HepG2 (cell line): ENCODE data around the gene VTI1B. TPM values are rescaled to one million over a fixed set of nuclear protein-coding genes. Genes with fewer than 3 reads are reported as not detected.
"Not testable (repeated sequence)": the region's sequence is repeated elsewhere in the genome, so short reads cannot be mapped to it uniquely, and the experiment has no call there.

Source experiments
- ATAC-seq: fragments of 200-7000 bp; cut with Tn5 transposase; 3 replicates; pipeline ENCODE4 v1.9.1; 2020; ENCODE audit warnings: mild to moderate bottlenecking, moderate library complexity
- BruUV-seq: library from RNA; stranded (reverse); fragments of 400-500 nt; replicated peaks from 2 replicates; lab custom pipeline; 2021; lab: Mats Ljungman, UMichigan
- CTCF ChIA-PET: fragments of 300-600 bp; formaldehyde crosslinking; extraction: SDS; loops from one replicate; lab custom pipeline; 2021; ENCODE audit warnings: low total read pairs, inconsistent platforms, low intra/inter-chr PET ratio; lab: Yijun Ruan, JAX
- POLR2A ChIA-PET: fragments of 350-600 bp; sonication (Branson Sonifier 250); formaldehyde crosslinking; loops from one replicate; lab custom pipeline; 2020; ENCODE audit warnings: antibody characterized with exemption, inconsistent platforms; lab: Yijun Ruan, JAX
- DNase-seq: peaks from one replicate; pipeline ENCODE4 v3.0.0-alpha.2; 2015; ENCODE audit warnings: low spot score
- FAIRE-seq: peaks from 3 replicates; lab custom pipeline; 2011; peaks lifted over from hg19 to GRCh38; lab: Jason Lieb, UNC
- H2AFZ ChIP-seq: one replicate; pipeline ENCODE4 v1.6.1; 2011; ENCODE audit warnings: low read length, inconsistent platforms
- H3K27ac ChIP-seq: fragments of 300-600 bp; 3 replicates; pipeline ENCODE4 v1.8.0; 2011; ENCODE audit warnings: mixed run types, mild to moderate bottlenecking, mixed read lengths, low read length, inconsistent platforms; ENCODE audit not compliant: insufficient read depth; ENCODE audit errors: extremely low read length
- H3K27me3 ChIP-seq, 2 experiments: fragments of 200-600 bp in 1 of 2; 2 replicates in 1 of 2; 3 replicates in 1 of 2; pipeline versions ENCODE4 v1.6.0 to v1.8.0; 2011; ENCODE audit warnings: low read length in 2 of 2, mild to moderate bottlenecking in 2 of 2, moderate library complexity in 2 of 2, inconsistent platforms in 1 of 2; ENCODE audit not compliant: insufficient read depth in 2 of 2, control insufficient read depth in 1 of 2
- H3K36me3 ChIP-seq, 2 experiments: fragments of 200-600 bp in 1 of 2; replicated peaks in 1 of 2; 2 replicates in 1 of 2; 3 replicates in 1 of 2; pipeline versions ENCODE4 v1.5.1 to v1.8.0; 2011; ENCODE audit warnings: low read length in 2 of 2, inconsistent platforms in 1 of 2; ENCODE audit not compliant: insufficient read depth in 2 of 2, control insufficient read depth in 1 of 2
- H3K4me1 ChIP-seq: 2 replicates; pipeline ENCODE4 v1.5.1; 2012; ENCODE audit warnings: low read length, inconsistent platforms; ENCODE audit not compliant: insufficient read depth
- H3K4me2 ChIP-seq: 2 replicates; pipeline ENCODE4 v1.6.0; 2011; ENCODE audit warnings: low read depth, low read length, inconsistent platforms
- H3K4me3 ChIP-seq, 3 experiments: fragments of 200-600 bp in 1 of 3; sonication (generic), shearing (Covaris generic) in 1 of 3; replicated peaks in 1 of 3; 2 replicates each; pipeline ENCODE4 v1.5.1; 2011 to 2016; ENCODE audit warnings: low read length in 3 of 3, inconsistent platforms in 2 of 3, low read depth in 2 of 3, mild to moderate bottlenecking in 2 of 3, control low read depth in 1 of 3, mixed read lengths in 1 of 3; ENCODE audit not compliant: insufficient read depth in 1 of 3
- H3K79me2 ChIP-seq: one replicate; pipeline ENCODE4 v1.6.1; 2011; ENCODE audit warnings: low read length, inconsistent platforms; ENCODE audit not compliant: insufficient read depth
- H3K9ac ChIP-seq: 2 replicates; pipeline ENCODE4 v1.6.0; 2011; ENCODE audit warnings: mild to moderate bottlenecking, low read depth, low read length, inconsistent platforms; ENCODE audit not compliant: insufficient read depth
- H3K9me3 ChIP-seq: 2 replicates; pipeline ENCODE4 v1.5.1; 2012; ENCODE audit warnings: mild to moderate bottlenecking, low read length
- H4K20me1 ChIP-seq: 2 replicates; pipeline ENCODE4 v1.6.0; 2011; ENCODE audit warnings: inconsistent platforms, mild to moderate bottlenecking, low read length, moderate library complexity; ENCODE audit not compliant: insufficient read depth
- CEBPB ChIP-seq: IDR thresholded peaks from 2 replicates; pipeline ENCODE4 v1.6.1; 2011; ENCODE audit warnings: low read depth, low read length, improper control_type of control experiment, borderline replicate concordance
- CEBPG ChIP-seq: IDR thresholded peaks from 2 replicates; pipeline ENCODE4 v1.6.1; 2016
- GATAD2A ChIP-seq: IDR thresholded peaks from 2 replicates; pipeline ENCODE4 v1.6.1; 2016
- HNF1A ChIP-seq, 2 experiments: sonication (generic) in 1 of 2; formaldehyde crosslinking in 1 of 2; IDR thresholded peaks; 2 replicates each; pipeline versions ENCODE4 v1.4.0 to v1.6.1; 2016 to 2020; ENCODE audit warnings: borderline replicate concordance in 1 of 2, low read depth in 1 of 2, mild to moderate bottlenecking in 1 of 2, missing genetic modification reagents in 1 of 2
- HNRNPUL1 ChIP-seq: fragments of 200-400 bp; formaldehyde crosslinking; IDR thresholded peaks from 2 replicates; pipeline ENCODE4 v1.6.1; 2017; ENCODE audit warnings: low read depth, mild to moderate bottlenecking, low read length, moderate library complexity
- in situ Hi-C: cut with HindIII; loops from 2 replicates; pipeline ENCODE4 v1.10.0; 2017; ENCODE audit warnings: low pct_unique_long_range_greater_than_20kb; ENCODE audit not compliant: extremely low pct_ligation_motif_present
- intact Hi-C: fragments of 100-400 bp; cut with micrococcal nuclease; formaldehyde crosslinking; loops from one replicate; pipeline ENCODE4 v1.10.0; 2022; ENCODE audit not compliant: unreplicated experiment
- polyA plus RNA-seq, 8 experiments: library from polyadenylated mRNA; depleted of rRNA in 3 of 8; stranded (reverse) in 7 of 8; unstranded in 1 of 8; fragments of >200 nt; fragmentation: Illumina TruSeq in 4 of 8; extraction: Trizol in 4 of 8; gene quantifications; 2 replicates each; pipeline versions ENCODE4 v1.2.1 to v1.2.3, GENCODE V29; 2011 to 2016; ENCODE audit warnings: low read depth in 4 of 8, missing spikeins in 1 of 8, mixed read lengths in 1 of 8; ENCODE audit not compliant: insufficient read depth in 1 of 8
- total RNA-seq, 5 experiments: library from RNA; depleted of rRNA; stranded (reverse); fragments of >200 nt; fragmentation: Illumina TruSeq; extraction: Trizol; gene quantifications; 2 replicates each; pipeline ENCODE4 v1.2.3, GENCODE V29; 2016; ENCODE audit warnings: low read depth in 1 of 5
- TF ChIP-seq, protein P1 (sequence below), 2 experiments: fragments of 450-650 bp in 1 of 2; sonication (generic) in 1 of 2; formaldehyde crosslinking; IDR thresholded peaks; 2 replicates each; pipeline versions ENCODE4 v1.5.0 to v1.8.0; 2020 to 2022; ENCODE audit warnings: mild to moderate bottlenecking in 1 of 2, missing genetic modification reagents in 1 of 2
- TF ChIP-seq, protein P2 (sequence below): IDR thresholded peaks from 2 replicates; pipeline ENCODE4 v1.4.0; 2020; ENCODE audit warnings: mild to moderate bottlenecking, missing genetic modification reagents

The VTI1B gene
- total and polyA plus RNA-seq, 2 of the 13 experiments (the other 11 are each of a cell fraction or from before 2014, with no cell fraction given): 39.0 to 103 TPM

- H3K27ac ChIP-seq, H3K79me2 ChIP-seq, H4K20me1 ChIP-seq, H3K27me3 ChIP-seq, H2AFZ ChIP-seq, FAIRE-seq, ATAC-seq, H3K9ac ChIP-seq, H3K4me3 ChIP-seq, CTCF ChIA-PET, H3K36me3 ChIP-seq, BruUV-seq: not testable (repeated sequence)
- peaks cover 27% of the 10 kb centered on the region for H3K4me1 ChIP-seq
- peak; percentile 41 for DNase-seq
- intact Hi-C loops (loop anchor here (10.0 kb wide), 3 partner anchors 55 to 285 kb away; no protein-coding TSS in a partner anchor), in situ Hi-C loops (loop anchor here (10.0 kb wide), 2 partner anchors 95 to 125 kb away; partner anchors contain the start of gene ARG2)
- POLR2A ChIA-PET: interaction anchor here (0.6 to 1.3 kb wide), 2 partner anchors 14 to 108 kb away, joined by 3 read pairs; partner anchors contain the start of genes RDH11 and ZFYVE26
- peaks cover 31% of the 10 kb centered on the region for H3K9me3 ChIP-seq
- H3K4me2 ChIP-seq: peak overlapping the region; percentile 23; the same call in 1 of the 2 replicates
- TF ChIP-seq, protein P1, sequence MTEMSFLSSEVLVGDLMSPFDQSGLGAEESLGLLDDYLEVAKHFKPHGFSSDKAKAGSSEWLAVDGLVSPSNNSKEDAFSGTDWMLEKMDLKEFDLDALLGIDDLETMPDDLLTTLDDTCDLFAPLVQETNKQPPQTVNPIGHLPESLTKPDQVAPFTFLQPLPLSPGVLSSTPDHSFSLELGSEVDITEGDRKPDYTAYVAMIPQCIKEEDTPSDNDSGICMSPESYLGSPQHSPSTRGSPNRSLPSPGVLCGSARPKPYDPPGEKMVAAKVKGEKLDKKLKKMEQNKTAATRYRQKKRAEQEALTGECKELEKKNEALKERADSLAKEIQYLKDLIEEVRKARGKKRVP (CRISPR knock-in tag; IDR thresholded peaks at IDR 0.05): peak in 1 of 2 experiments; percentile 82; a peak in 2 of 4 replicates
- TF ChIP-seq CEBPB (0 out of 2 replicates have a peak, but pooled peaks have one; percentile 8), HNF1A (IDR thresholded peaks at IDR 0.05; ENCODE audit: low read depth) (peak; percentile 84), HNF1A (CRISPR knock-in tag; IDR thresholded peaks at IDR 0.05; ENCODE audit: borderline replicate concordance) (peak; percentile 61; the same call in 1 of the 2 replicates), CEBPG (peak; percentile 60; the same call in 1 of the 2 replicates), GATAD2A (0 out of 2 replicates have a peak, but pooled peaks have one; percentile 24), HNRNPUL1 (peak; percentile 80; the same call in 1 of the 2 replicates)
- TF ChIP-seq, protein P2, sequence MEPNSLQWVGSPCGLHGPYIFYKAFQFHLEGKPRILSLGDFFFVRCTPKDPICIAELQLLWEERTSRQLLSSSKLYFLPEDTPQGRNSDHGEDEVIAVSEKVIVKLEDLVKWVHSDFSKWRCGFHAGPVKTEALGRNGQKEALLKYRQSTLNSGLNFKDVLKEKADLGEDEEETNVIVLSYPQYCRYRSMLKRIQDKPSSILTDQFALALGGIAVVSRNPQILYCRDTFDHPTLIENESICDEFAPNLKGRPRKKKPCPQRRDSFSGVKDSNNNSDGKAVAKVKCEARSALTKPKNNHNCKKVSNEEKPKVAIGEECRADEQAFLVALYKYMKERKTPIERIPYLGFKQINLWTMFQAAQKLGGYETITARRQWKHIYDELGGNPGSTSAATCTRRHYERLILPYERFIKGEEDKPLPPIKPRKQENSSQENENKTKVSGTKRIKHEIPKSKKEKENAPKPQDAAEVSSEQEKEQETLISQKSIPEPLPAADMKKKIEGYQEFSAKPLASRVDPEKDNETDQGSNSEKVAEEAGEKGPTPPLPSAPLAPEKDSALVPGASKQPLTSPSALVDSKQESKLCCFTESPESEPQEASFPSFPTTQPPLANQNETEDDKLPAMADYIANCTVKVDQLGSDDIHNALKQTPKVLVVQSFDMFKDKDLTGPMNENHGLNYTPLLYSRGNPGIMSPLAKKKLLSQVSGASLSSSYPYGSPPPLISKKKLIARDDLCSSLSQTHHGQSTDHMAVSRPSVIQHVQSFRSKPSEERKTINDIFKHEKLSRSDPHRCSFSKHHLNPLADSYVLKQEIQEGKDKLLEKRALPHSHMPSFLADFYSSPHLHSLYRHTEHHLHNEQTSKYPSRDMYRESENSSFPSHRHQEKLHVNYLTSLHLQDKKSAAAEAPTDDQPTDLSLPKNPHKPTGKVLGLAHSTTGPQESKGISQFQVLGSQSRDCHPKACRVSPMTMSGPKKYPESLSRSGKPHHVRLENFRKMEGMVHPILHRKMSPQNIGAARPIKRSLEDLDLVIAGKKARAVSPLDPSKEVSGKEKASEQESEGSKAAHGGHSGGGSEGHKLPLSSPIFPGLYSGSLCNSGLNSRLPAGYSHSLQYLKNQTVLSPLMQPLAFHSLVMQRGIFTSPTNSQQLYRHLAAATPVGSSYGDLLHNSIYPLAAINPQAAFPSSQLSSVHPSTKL (CRISPR knock-in tag): 0 out of 2 replicates have a peak, but pooled peaks have one; percentile 24
Observed at GRCh38 chr14:67709346-67709745, 34.9 kb upstream of the VTI1B start.
